NCI-H2227 (cell line): ENCODE data around the gene EPHA6.
"Not testable (repeated sequence)": the region's sequence is repeated elsewhere in the genome, so short reads cannot be mapped to it uniquely, and the experiment has no call there.

Source experiments
- DNase-seq: peaks from one replicate; lab custom pipeline; 2025; ENCODE audit not compliant: unreplicated experiment; lab: John Stamatoyannopoulos, UW

EPHA6 gene

DNA sequence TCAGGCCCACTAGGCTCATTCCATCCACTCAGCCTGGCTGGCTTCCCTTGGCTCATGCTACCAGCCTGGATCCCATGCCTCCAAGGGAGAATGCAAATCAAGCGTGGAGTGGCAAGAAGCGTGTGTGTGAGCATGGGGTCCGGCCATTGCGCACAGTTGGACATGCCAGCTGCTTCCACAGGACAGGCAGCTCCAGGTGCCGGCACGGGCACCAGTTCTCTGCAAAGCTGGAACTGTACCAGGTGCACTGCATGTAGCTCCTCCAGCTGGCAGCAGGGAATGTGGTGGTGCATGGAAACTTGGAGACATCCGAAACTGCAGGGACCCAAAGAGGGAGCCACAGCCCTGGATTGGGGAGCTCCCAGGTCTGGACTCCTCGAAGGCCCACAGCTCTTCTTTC lies 449.8 kb downstream of the EPHA6 start:
- DNase-seq, result no peak

DNA sequence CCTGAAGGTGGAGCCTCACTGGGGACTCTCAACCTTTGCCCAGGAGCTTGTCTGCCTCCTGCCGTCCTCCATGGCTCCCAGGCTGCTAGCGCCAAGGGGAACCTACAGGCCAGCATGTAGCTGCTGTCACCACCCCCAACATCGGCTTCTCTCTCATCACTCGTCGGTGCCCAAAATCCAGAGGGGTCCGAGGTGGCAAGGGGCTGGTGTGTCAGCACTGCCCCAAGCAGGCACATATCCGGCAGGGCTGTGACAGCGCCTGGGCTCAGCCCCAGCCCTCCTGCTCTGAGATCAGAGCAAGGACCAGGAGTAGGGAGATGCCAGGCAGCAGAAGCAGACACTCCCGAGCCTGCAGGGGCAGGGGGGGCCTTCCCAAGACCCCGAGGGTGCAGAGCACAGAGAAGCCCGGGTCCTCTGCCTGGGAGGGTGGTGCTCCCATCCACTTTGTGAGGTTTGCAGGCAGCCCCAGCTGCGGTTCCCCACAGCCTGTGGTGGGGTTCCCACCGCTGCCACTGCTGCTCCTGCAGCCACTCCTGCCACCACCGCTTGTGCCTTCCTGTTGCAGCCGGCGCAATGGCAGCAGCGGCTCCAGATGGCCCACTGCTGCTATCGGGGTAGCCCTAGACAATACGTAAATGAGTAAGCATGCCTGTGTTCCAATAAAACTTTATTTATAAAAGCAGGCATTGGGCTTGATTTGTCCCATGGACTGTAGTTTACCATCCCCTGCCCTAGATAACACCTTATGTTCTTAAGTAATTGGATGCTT lies 451.0 kb downstream of the EPHA6 start:
- no peak for DNase-seq

DNA sequence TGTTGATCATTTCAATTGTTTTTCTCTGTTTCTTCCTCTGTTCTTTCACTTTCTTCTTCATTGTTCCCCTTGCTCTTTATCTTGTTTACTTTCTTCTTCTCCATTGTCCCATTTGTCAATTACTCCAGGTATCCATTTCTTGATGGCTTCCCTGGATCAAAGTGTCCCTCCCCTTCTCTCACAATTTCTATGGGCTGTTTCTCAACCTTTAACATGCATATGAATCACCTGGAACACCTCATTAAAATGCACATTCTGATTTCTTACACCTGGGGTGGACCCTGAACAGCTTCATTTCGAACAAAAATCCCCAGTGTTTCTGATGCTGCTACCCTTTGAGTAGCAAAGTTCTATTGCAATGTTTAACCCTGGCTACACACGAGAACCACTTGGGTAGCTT lies 454.8 kb downstream of the EPHA6 start:
- no peak for DNase-seq

GRCh38 chr3:97276879-97277550 lies 462.6 kb downstream of the EPHA6 start:
- not testable (repeated sequence) for DNase-seq

GRCh38 chr3:97277708-97278107 lies 463.3 kb downstream of the EPHA6 start:
- DNase-seq, result no peak

- no peak for DNase-seq
Measured at GRCh38 chr3:97278506-97278905, 464.1 kb downstream of the EPHA6 start.

DNA sequence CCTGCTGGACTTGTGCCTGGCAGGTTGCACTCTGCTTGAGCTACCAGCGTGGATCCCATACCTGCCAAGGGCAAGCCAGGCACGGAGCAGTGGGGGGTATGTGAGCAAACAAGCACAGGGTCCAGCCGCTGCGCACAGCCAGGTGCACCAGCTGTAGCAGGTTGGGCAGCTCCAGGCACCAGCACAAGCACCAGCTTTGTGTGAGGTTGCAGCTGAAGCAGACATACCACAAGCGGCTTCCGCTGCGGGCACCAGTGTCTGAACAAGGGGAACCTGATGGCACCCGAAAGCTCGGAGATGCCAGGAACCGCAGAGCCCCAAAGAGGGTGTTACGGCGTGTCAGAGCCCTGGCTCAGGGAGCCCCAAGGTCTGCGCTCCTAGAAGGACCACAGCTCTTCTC lies 477.5 kb downstream of the EPHA6 start:
- DNase-seq, result no peak

DNA sequence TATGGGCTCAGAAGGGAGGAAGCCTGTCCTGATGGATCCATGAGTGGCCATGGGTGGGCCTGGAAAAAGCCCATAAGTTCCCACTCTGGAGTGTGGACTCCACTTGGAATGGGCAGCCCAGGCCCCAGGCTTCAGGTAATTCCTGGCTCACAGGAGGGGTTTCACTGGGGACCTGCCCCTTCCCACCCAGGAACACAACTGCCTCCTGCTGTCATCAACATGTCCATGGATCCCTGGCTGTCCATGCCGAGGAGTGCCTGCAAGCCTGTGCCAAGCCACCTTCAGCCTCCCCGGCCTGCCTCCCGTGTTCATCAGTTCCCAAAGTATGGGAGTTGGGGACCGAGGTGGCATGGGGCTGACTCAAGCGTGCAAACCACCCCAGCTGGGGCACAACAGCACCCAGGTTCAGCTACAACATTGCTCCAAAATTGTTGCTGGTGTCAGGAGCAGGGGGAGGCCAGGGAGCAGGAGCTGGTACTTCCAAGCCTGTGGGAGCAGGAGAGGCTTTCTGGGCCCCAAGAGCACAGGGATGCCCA lies 479.3 kb downstream of the EPHA6 start:
- DNase-seq, result no peak

DNA sequence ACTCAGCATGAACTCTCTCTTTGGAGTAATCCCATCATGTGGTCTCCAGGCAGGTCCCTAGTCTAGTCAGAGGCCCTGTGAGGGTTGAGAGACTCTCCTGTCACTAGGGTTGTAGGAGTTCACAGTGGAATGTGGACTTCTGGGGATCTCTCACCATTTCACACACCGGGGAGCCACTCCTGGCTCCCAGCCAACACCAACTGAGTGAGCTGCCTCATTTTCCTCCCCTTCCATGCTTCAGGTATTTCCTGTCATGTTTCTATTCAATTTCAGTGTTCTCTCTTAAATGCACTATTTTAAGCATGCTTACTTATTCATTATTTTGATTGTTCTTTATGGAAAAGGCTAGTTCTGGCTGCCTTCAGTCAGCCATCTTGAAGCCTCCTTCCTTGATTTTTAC lies 482.6 kb downstream of the EPHA6 start:
- DNase-seq, result no peak

DNA sequence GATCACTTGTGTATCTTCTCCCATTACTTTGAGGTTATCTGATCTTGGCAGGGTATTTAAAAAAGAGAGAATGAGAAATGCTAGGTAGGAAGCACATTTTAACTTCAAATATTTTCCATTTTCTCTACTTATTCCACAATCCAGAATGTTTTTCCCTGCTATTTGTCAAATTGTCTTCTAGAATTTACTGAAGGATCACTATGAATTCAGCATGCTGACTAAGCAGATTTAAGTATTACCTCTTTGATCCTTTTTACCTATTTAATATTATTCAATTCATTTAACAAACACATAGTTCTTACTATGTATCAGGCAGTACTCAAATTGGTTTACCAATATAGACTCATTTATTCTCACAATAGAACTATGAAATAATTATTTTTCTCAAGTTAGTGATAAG lies 486.7 kb downstream of the EPHA6 start:
- no peak for DNase-seq

DNA sequence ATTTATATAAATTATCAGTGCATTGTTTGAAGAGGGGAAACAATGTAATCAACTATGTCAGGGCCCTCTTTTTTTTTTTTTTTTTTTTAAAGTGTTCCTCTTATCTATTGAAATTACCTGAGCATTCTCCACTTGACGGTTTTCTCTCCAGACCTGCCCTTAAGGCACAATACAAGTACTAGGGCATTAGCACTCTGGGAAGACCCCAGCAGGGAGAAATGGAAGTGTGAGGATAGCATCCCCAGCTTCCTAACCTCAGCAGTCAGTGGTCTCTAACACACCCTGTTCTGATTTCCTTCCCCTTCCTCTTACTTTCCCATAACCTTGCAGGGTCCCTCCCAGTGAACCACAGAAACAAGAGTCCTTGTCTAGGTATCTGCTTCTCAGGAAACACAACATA lies 491.8 kb downstream of the EPHA6 start:
- DNase-seq, result no peak

GRCh38 chr3:97338375-97338774 lies 524.0 kb downstream of the EPHA6 start:
- DNase-seq, result no peak

GRCh38 chr3:97340940-97341339 lies 526.5 kb downstream of the EPHA6 start:
- no peak for DNase-seq

- DNase-seq, result no peak
Measured at GRCh38 chr3:97347780-97348179, 533.4 kb downstream of the EPHA6 start.

- DNase-seq, result no peak
Measured at GRCh38 chr3:97350971-97351370, 536.6 kb downstream of the EPHA6 start.

- DNase-seq, result no peak
Measured at GRCh38 chr3:97353176-97353575, 538.8 kb downstream of the EPHA6 start.

DNA sequence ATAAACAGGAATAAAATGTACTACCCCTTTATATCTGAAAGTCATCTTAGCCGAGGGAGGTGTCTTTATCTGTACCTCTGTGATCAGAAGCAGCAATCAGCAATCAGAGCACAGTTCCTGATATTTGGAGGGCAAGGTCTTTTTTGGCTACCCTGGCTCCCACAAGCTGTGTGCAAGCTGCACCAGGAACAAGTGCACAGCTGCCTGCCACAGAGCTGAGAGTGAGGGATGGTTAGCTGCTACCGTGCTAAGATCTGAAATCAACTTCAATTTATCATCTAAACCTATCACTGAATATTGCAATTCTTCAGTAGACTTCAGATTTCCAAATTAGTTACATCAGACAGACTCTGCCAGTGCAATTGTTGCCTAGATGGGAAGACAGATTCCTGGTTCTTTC lies 545.6 kb downstream of the EPHA6 start:
- no peak for DNase-seq

DNA sequence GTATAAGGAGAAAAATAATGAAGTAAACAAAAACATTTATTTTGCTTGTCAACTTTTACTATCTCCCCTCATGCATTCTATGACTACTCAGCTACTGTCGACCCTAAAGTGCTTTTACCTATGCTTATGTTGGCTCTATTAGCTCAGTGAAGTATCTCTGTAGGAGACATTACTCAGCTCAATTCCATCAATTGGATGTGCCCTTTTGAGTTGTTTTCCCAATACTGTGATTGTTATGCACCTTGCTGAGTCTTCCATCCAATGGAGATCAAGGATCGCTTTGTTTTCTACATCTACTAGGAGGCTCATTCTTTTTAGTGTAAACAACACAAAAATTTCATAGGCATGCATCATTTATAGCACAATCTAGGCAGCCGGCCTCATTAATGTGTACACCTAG lies 546.4 kb downstream of the EPHA6 start:
- no peak for DNase-seq

DNA sequence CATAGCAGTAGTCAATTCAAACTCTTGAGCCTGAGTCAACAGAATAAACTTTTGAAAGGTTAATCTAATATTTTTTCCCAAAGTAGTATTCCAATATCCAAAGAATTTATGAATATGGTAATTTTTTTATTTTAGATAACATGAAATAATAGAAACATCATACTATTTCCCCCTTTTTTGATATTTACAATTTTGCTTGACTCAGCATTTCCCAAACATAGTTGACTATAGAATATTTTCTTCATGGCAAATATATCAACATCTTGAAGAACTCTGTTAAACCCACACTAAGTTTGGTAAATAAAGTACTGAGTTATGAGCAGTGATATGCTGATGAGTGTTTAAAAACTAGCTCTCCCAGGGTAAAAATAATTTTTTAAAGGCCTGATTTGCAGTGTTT lies 570.2 kb downstream of the EPHA6 start:
- DNase-seq, result no peak

GRCh38 chr3:97388774-97389173 lies 574.4 kb downstream of the EPHA6 start:
- DNase-seq, result no peak

DNA sequence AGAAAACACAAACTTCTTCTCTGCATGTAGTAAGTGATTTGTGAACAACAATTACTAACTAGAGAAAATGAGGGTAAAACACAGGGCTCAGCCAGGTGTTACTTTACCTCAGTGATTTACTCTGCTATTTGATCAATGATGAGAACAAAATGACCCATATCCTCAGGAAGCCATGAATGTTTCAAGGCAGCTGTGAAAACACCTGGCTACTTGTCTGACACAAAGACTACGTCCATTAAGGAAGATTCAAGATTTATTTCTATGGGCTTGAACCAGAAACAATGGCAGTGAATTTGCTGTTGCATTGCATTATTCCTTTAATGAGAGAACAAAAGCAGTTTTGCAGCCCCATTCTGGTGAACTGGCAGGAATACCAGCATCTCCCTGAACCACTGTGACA lies 575.5 kb downstream of the EPHA6 start:
- peak; percentile 0 for DNase-seq

GRCh38 chr3:97391167-97391566 lies 576.8 kb downstream of the EPHA6 start:
- no peak for DNase-seq

DNA sequence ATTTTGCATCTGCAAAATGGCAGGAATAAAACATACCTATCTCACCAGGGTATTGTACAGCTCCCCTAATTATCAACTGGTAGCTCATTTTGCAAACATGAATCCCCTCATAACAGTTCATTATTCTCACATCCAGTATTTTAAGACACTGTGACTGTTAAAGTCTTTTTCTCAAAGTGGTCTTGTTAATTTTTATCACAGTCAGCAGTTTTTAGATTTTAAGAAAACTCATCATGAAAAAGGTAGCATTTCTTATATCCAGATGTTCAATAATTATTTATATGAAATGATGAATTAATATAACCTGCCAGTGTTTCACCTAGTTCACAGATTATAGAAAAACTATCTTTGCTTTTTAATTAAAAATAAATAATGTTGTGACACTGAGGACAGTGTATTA lies 595.2 kb downstream of the EPHA6 start:
- DNase-seq, result no peak
